ENCODE measurements around the gene MSRB1.
"Not testable (repeated sequence)": the region's sequence is repeated elsewhere in the genome, so short reads cannot be mapped to it uniquely, and the experiment has no call there.

MSRB1 gene

DNA sequence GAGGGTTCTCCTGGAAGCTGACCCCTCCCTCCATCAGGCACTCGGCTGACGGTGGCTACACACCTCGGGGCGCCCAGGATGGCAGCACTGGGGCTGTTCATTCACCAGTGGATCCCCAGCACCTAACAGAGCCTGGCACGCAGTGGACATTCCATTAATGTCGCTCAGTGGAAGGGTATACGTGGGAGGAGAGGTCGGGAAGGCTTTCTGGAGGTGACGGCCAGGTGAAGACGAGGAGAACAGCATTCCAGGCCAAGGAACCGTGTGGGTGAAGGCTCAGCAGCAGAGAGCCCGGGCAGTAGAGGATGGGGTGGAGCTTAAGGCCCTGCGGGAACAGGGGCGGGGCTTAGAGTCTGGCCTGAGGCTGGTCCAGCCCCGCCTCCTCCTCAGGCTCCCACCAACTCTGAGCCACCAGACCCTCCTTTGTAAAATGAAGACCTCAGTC lies 22.2 kb downstream of the MSRB1 start:
- DNase-seq, result no peak
- no peak for ATAC-seq (ENCODE audit: insufficient read depth, low read depth)
- Histone ChIP-seq H3K9ac (ENCODE audit: low read depth, low read length) (no peak overlapping the region), H3K4me1 (ENCODE audit: insufficient read depth, low read length) (no peaks in the 10 kb centered on the region), H4K20me1 (ENCODE audit: insufficient read depth, low read length) (no peaks in the 10 kb centered on the region), H3K4me2 (ENCODE audit: insufficient read depth, low read length) (no peak overlapping the region), H2AFZ (ENCODE audit: low read depth, low read length) (no peak overlapping the region), H3K4me3 (ENCODE audit: low read depth in 1 of 2, low read length in 2 of 2) (no peak overlapping the region), H3K79me2 (ENCODE audit: insufficient read depth, low read length) (no peaks in the 10 kb centered on the region), H3K27ac (ENCODE audit: low read length) (no peak overlapping the region), H3K9me3 (ENCODE audit: insufficient read depth, low read length, severe bottlenecking) (no peaks in the 10 kb centered on the region), H3K27me3 (ENCODE audit: insufficient read depth, low read length, poor library complexity) (peaks cover 3% of the 10 kb centered on the region), H3K36me3 (ENCODE audit: insufficient read depth, low read length) (no peaks in the 10 kb centered on the region)
- no peak for TF ChIP-seq EZH2 (IDR thresholded peaks at IDR 0.05; ENCODE audit: borderline replicate concordance, low read depth, low read length, severe bottlenecking)
- TF ChIP-seq, protein P1, sequence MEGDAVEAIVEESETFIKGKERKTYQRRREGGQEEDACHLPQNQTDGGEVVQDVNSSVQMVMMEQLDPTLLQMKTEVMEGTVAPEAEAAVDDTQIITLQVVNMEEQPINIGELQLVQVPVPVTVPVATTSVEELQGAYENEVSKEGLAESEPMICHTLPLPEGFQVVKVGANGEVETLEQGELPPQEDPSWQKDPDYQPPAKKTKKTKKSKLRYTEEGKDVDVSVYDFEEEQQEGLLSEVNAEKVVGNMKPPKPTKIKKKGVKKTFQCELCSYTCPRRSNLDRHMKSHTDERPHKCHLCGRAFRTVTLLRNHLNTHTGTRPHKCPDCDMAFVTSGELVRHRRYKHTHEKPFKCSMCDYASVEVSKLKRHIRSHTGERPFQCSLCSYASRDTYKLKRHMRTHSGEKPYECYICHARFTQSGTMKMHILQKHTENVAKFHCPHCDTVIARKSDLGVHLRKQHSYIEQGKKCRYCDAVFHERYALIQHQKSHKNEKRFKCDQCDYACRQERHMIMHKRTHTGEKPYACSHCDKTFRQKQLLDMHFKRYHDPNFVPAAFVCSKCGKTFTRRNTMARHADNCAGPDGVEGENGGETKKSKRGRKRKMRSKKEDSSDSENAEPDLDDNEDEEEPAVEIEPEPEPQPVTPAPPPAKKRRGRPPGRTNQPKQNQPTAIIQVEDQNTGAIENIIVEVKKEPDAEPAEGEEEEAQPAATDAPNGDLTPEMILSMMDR (IDR thresholded peaks at IDR 0.05; ENCODE audit: borderline replicate concordance, extremely low read depth, low read length, poor library complexity, severe bottlenecking), result no peak

DNA sequence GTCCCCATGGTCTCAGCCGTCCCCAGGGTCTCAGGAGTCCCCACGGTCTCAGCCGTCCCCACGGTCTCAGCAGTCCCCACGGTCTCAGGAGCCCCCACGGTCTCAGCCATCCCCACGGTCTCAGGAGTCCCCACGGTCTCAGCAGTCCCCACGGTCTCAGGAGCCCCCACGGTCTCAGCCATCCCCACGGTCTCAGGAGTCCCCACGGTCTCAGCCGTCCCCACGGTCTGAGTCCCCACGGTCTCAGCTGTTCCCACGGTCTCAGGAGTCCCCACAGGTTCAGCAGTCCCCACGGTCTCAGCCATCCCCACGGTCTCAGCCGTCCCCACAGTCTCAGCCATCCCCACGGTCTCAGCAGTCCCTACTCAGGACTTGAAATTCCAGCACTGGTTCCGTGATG lies 22.9 kb downstream of the MSRB1 start:
- not testable (repeated sequence) for H2AFZ ChIP-seq (ENCODE audit: low read depth, low read length); H3K9ac ChIP-seq (ENCODE audit: low read depth, low read length); H3K27ac ChIP-seq (ENCODE audit: low read length); ATAC-seq (ENCODE audit: insufficient read depth, low read depth); H4K20me1 ChIP-seq (ENCODE audit: insufficient read depth, low read length); H3K4me3 ChIP-seq (ENCODE audit: low read depth in 1 of 2, low read length in 2 of 2); H3K4me1 ChIP-seq (ENCODE audit: insufficient read depth, low read length); DNase-seq; H3K9me3 ChIP-seq (ENCODE audit: insufficient read depth, low read length, severe bottlenecking); H3K36me3 ChIP-seq (ENCODE audit: insufficient read depth, low read length); H3K79me2 ChIP-seq (ENCODE audit: insufficient read depth, low read length); H3K4me2 ChIP-seq (ENCODE audit: insufficient read depth, low read length); H3K27me3 ChIP-seq (ENCODE audit: insufficient read depth, low read length, poor library complexity)

DNA sequence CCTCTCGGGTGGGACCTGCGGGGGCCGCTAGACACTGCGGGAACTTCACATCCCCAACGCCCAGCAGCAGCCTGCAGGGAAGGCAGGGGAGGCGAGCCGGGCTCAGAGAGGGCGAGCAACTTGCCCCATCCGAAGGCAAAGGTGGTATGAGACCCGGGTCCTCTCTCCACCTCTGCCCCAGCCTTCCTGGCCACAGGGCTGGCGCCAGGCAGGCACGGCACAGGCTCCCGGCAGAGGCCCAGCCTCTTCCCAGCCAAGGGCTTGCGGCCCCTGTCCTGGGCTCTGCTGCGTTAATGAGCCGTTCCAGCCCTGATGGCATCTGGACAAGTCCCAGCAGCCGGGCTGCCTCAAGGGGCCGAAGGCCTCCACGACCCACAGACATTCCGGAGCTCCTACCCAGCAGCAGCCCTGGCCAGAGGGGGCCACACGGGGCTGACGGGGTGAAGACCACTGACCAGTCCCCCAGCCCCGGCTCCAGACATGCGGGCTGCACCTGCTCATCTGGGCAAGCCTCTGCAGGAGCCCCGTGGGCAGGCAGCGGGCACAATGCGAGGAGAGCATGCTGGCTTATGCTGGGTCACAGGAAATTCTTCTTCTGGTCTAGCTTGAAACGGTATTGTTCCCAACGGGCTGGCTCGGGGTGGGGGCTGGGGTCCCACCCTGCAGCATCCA lies 23.5 kb downstream of the MSRB1 start:
- DNase-seq (no peak), ATAC-seq (ENCODE audit: insufficient read depth, low read depth) (no peak)
- H3K9me3 ChIP-seq (ENCODE audit: insufficient read depth, low read length, severe bottlenecking), result no peaks in the 10 kb centered on the region
- H3K9ac ChIP-seq (ENCODE audit: low read depth, low read length), result no peak overlapping the region
- H3K27ac ChIP-seq (ENCODE audit: low read length), result no peak overlapping the region
- H3K4me2 ChIP-seq (ENCODE audit: insufficient read depth, low read length), result no peak overlapping the region
- H3K4me3 ChIP-seq (ENCODE audit: low read depth in 1 of 2, low read length in 2 of 2), result no peak overlapping the region
- TF ChIP-seq, protein P1 (IDR thresholded peaks at IDR 0.05; ENCODE audit: borderline replicate concordance, extremely low read depth, low read length, poor library complexity, severe bottlenecking), result no peak
- no peak for TF ChIP-seq EZH2 (IDR thresholded peaks at IDR 0.05; ENCODE audit: borderline replicate concordance, low read depth, low read length, severe bottlenecking)
- H3K36me3 ChIP-seq (ENCODE audit: insufficient read depth, low read length), result no peaks in the 10 kb centered on the region
- H2AFZ ChIP-seq (ENCODE audit: low read depth, low read length), result no peak overlapping the region
- H3K4me1 ChIP-seq (ENCODE audit: insufficient read depth, low read length), result no peaks in the 10 kb centered on the region
- H3K79me2 ChIP-seq (ENCODE audit: insufficient read depth, low read length), result no peaks in the 10 kb centered on the region
- no peaks in the 10 kb centered on the region for H4K20me1 ChIP-seq (ENCODE audit: insufficient read depth, low read length)
- peaks cover 3% of the 10 kb centered on the region for H3K27me3 ChIP-seq (ENCODE audit: insufficient read depth, low read length, poor library complexity)

DNA sequence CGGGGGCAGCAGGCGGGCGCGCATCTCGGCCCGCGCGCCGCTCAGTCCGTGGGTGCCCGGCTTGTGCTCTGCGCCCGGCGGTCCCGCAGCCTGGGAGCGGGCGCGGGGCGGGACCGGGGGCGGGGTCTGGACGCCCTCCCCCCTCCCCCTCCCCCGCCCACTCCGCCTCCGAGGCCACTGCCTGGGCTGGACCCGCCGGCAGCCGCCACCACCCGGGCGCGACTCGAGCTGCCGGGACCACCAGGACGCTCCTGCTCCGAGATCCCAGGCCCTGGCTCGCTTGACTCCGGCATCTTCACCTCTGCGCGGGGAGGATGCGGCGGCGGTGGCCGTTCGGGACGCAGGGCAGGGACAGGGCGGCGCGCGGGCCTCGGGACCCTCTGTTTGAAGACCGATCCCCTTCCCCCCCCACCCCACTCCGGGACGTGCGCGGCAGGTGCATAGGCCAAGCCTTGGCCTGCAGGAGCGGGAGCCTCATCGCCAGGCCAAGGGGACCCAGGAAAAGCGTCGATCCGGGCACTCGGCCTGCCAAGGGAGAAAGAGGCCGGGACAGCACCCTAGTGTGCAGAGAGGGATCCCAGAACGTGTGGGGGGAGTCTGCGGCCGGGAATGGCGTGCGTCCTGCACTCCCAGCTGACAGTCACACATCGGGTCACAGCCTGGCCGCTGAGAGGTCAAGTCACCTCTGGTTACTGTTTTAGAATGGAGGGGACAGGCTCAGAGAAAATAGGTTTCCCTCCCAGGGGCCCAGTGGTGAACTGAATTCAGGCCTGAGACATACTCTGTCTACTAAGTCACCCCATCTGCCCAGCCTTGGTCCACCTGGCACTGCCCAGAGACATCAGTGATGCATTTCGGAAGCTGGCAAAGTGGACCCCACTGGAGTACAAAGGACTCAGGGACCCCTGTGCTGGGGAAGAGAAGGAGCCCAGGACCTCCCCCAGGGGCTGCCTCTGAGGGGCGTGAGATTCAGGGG lies 24.4 kb downstream of the MSRB1 start, which contains the start of gene HS3ST6:
TSS of gene HS3ST6 (minus strand) at position 65 of the 976 bp plus-strand sequence. CDS start 92 bp downstream, outside the sequence.
- Histone ChIP-seq H3K27me3 (ENCODE audit: insufficient read depth, low read length, poor library complexity) (peaks cover 2% of the 10 kb centered on the region), H3K27ac (ENCODE audit: low read length) (no peak within 1 kb of the TSS), H3K79me2 (ENCODE audit: insufficient read depth, low read length) (no peaks in the 10 kb centered on the region), H3K4me1 (ENCODE audit: insufficient read depth, low read length) (no peaks in the 10 kb centered on the region), H3K36me3 (ENCODE audit: insufficient read depth, low read length) (no peaks in the 10 kb centered on the region), H3K9me3 (ENCODE audit: insufficient read depth, low read length, severe bottlenecking) (no peaks in the 10 kb centered on the region), H2AFZ (ENCODE audit: low read depth, low read length) (no peak within 1 kb of the TSS), H4K20me1 (ENCODE audit: insufficient read depth, low read length) (no peaks in the 10 kb centered on the region), H3K9ac (ENCODE audit: low read depth, low read length) (no peak within 1 kb of the TSS), H3K4me3 (ENCODE audit: low read depth in 1 of 2, low read length in 2 of 2) (no peak within 1 kb of the TSS), H3K4me2 (ENCODE audit: insufficient read depth, low read length) (no peak within 1 kb of the TSS)
- DNase-seq (no peak), ATAC-seq (ENCODE audit: insufficient read depth, low read depth) (no peak)
- TF ChIP-seq, protein P1 (IDR thresholded peaks at IDR 0.05; ENCODE audit: borderline replicate concordance, extremely low read depth, low read length, poor library complexity, severe bottlenecking), result no peak
- no peak for TF ChIP-seq EZH2 (IDR thresholded peaks at IDR 0.05; ENCODE audit: borderline replicate concordance, low read depth, low read length, severe bottlenecking)
